ENCODE measurements around the gene FES.
"Not testable (repeated sequence)": the region's sequence is repeated elsewhere in the genome, so short reads cannot be mapped to it uniquely, and the experiment has no call there.

The FES gene

DNA sequence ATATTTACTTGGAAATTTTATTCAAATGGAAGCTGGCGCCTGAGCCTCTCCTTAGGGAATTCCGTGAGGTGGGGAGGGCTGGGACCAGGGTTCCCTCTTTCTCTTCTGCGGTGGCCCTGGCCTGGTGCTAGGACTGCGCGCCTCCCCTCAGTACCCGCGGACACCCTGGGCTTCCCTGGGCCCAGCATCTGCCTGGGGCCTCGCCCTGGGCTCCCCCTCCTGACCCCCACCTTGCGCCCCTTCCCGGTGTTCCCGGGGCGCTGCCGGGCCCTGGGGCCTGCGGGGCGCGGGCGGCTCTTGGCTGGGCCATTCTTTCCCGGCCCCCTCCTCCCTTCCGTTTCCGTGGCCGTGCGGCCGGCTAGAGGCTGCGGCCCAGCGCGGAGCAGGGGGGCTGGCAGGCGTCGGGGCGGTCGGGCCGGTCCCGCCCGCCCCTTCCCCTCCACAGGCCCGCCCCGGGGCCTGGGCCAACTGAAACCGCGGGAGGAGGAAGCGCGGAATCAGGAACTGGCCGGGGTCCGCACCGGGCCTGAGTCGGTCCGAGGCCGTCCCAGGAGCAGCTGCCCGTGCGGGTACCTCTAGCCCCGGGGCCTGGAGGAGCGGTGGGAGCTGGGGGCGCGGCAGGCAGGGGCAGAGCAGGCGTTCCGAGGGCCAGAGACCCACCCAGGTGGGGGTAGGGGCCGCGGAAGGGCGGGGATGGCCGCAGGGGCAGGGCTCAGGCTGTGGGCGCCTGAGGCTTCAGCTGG is at the start of gene FES:
TSS of gene FES (plus strand) at position 529 of the 743 bp plus-strand sequence. CDS start 542 bp downstream, outside the sequence.
- peak in 1 of 2 donors; percentile 25 for DNase-seq

DNA sequence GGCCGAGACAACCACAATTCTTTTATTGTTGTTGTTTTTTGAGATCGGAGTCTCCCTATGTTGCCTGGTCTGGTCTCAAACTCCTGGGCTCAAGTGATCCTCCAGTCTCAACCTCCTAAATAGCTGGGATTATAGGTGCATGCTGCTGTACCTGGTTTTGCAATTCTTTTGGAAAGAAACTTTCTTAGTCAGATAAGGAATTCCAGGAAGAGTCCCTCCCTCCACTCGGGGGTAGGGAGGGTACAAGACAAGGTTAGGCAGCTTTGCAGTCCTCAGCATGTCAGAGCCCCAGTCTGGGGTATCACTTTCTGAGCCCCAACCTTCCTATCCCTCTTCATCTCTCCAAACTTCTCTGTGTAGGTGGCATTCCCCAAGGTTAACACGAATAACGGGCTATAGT is 49.7 kb upstream of the FES start:
- DNase-seq, result no peak

DNA sequence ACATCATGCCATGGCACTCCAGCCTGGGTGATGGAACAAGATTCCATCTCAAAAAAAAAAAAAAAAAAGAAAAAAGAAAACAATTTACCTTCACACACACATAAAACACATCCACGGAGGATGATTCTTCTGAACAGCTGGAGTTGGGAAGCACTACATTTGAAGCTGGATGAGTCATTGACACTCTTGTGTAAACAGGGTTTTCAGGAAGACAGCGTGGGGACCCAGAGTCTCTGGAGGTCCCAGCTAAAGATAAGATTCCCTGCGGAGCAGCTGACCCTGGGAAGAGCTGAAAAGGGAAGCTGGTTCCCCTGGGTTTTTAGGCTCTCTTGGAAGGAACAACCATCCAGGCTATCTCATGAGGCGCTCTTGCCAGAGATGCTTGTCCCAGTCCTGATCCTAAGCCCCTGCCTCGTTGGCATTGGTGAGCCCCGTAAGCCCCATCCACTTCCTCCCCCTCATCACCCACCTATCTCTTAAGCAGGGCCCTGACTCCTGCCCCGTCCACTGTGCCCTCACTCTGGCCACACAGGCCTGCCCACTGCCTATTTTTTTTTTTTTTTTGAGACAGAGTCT is 47.9 kb upstream of the FES start:
- DNase-seq, result no peak

DNA sequence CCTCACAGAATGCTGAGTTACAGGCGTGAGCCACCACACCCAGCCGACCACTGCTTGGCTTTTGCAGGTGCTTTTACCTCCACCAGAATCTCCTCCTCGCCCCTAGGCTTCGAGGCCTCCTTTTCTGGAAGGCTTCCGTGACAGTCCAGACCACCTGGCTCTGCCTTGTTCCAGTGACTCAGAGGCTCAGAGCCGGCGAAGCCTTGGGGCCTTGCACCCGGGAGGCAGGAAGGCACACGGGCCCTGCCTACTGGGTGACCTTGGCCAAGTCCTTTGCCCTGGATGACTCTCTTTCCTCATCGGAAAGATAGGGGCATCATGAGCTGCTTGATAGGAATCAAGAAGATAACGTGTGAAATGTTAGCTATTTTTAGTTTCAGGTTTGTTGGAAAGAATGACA is 47.2 kb upstream of the FES start:
- DNase-seq, result no peak

DNA sequence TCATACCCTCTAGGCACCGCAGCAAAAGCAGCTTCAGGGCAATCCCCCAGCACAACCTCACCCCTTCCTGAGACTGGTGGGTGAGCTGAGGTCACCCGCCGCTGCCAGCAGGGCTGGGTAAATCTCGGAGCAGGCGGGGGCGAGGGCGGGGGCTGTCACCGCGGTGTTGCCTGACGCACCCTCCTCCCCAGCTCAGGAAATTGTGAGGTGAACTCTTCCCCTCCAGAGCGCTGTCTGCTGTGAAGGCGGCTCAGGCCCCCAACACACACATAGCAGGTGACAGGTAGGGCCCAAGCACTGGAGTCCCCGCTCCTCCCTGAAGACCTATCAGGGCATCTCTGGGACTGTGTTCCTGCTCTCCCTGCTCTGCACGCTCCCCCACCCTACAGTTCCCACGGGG is 46.2 kb upstream of the FES start:
- no peak for DNase-seq

DNA sequence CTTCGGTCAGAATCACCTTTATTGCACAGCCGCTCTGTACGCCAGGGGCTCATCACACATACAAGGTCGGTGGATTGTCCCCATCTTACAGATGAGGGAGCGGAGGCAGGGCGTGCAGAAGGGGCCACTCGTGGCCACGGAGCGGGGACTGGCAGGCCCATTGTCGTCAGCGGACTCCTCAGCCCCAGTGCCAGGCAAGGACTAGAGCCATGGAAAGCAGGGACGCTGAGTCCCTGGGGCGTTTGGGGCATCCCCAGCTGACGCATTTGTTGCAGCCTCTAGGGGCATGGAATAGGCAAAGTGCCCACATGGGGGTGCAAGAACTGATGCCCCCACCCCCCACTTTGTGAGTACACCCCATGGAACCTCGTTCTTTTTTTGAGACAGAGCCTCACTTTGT is 45.8 kb upstream of the FES start:
- no peak for DNase-seq

DNA sequence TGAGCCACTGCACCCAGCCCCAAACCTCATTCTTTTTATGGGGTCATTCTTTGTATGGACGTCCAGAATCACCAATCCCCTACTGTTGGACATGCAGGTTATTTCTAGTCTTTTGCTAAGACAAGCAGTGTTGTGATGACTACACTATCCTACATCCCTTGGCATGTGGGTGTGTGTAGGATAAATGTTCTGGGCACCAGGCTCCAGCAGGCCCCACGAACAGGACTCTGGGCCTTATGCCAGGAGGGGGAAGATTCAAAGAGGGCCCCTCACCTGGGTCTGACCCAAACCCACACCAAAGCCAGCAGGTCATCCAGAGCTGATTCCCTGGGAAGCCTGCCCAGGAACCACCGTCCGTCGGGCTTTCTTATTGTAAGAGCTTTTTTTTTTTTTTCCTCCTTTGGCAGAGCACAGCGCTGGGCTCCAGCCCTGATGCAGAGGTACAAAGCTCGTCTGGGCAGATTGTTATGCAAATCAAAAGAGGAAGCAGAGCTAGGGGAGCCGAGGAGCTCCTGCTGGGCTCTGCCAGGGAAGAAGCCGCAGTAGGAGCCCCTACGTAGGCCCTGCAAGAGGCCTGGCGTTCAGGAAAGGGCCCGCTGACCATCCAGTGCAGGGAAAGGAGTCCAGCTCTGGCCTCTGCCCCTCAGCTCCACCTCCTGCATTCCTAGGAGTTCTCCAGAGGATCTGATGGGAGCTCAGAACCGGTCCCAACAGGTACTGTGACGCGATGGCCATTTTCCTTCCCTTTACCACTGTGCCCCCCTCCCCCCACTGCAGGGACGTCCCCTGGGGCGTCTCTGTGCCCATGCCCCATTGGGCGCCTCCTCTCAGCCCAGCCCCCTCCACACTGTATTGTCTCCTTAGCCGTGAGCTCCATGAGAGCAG is 44.9 kb upstream of the FES start:
- peak in 1 of 2 donors; percentile 72 for DNase-seq

DNA sequence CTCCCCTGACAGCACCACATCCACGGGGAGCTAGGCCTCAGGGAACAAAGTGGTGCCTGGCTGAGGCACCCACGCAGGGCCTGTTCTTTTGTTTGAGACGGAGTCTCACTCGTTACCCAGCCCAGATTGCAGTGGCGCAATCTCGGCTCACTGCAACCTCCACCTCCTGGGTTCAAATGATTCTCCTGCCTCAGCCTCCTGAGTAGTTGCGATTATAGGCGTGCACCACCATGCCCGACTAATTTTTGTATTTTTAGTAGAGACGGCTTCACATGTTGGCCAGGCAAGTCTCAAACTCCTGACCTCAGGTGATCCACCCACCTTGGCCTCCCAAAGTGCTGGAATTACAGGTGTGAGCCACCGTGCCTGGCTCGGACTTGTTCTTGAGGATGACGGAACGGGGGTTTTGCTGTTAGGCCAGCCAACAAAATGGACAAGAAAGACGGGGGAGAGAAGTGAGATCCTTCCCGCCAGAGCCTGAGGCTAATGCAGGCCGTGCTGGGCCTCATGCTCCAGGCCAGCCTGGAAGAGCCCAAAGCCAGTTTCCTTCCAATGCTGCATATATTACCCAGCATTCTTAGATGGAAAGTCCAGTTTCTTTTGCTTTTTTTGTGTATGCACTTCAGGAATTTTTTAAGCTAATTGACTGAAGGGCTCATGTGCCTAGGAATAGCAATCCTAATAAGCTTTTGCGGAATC is 44.0 kb upstream of the FES start:
- DNase-seq, result no peak

DNA sequence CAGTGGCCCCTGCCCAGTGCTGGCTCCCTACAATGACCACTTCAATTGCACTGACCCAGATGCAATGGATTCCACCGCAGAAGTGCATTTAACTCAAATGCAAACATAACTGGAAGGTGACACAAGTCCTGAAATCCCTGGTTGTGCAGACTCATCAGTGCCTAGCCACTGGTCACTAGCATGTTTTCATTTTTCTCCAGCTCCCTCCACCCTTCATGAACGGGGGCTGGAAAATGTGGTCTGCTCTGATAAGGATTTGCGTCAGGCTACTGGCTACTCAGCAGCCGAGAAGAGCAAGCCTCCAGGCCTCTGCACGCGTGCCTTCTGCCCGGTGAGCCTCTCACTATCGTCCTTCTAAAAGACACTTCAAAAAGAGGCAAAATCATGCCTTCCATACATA is 43.4 kb upstream of the FES start:
- DNase-seq, result no peak

DNA sequence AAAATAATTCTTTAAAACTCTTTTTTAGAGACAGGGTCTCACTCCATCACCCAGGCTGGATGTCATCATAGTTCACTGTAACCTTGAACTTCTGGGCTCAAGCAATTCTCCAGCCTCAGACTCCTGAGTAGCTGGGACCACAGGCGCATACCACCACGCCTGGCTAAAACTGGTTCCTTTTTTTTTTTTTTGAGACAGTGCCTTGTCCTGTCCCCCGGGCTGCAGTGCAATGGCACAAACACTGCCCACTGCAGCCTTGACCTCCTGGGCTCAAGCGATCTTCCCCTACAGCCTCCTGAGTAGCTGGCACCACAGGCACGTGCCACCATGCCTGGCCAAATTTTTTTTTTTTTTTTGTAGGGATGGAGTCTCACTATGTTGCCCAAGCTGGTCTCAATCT is 39.6 kb upstream of the FES start:
- no peak for DNase-seq

DNA sequence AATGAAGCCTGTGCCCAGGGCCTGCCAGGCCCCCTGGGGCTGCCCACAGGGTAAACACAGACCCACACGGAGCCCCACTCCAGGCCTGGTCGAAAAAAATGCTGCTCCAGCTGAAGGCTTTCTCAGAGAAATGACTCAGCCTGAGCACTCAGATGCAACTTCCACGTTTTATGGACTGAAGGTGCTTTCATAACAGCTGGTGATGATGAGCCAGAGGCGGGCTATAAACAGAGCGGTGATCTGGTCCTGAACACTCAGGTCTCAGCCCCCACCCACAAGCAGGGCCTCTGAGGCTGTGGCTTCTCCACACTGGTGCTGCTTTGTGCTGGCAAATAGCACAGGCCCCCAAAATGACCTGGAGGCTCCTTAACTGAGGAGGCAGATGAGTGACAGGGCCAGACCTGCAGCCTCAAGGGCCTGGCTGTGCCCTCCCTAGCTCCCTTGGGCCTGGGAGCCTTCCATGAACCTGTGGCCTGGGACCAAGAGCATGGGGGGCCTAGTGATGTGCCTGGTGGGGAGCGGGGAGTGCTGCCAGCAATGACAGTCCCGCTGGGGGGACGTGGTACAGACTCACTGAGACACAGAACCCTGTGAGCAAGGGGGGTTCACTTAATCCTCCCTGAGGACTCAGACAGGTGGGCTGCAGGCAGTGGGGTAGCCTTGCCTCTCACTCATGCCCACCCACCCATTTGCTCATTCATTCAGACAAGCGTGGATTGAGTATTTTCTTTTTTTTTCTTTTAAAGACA is 38.9 kb upstream of the FES start:
- DNase-seq, result no peak

DNA sequence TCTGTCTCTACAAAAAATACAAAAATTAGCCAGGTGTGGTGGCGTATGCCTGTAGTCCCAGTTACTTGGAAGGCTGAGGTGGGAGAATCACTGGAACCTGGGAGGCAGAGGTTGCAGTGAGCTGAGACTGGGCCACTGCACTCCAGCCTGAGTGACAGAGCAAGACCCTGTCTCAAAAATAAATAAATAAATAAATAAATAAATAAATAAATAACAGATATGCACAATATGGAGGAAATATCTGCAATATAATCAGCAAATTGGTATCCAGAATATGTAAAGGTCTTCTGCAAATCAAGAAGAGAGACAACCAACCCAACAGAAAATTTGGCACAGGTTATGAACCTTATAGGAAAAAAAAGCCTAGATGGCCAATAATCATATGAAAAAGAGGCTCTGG is 34.9 kb upstream of the FES start:
- not testable (repeated sequence) for DNase-seq

DNA sequence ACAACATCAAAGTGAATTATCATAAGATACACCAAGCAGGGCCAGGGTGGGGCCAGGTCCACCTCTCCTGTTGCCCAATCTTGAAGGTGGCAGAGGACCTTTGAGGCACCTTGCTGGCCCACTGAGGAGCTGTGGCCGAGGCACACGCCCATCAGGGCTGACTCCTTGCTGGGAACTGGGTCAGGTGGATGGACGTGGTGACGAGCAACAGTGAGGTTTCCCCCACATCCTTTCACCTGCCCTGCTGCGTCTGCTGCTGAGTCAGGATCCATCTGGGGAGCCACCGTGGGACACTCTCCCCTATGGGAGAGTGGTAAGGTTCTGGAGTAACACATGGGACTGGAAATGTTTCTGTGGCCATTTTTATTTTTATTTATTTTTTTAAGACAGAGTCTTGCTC is 33.2 kb upstream of the FES start:
- no peak for DNase-seq

DNA sequence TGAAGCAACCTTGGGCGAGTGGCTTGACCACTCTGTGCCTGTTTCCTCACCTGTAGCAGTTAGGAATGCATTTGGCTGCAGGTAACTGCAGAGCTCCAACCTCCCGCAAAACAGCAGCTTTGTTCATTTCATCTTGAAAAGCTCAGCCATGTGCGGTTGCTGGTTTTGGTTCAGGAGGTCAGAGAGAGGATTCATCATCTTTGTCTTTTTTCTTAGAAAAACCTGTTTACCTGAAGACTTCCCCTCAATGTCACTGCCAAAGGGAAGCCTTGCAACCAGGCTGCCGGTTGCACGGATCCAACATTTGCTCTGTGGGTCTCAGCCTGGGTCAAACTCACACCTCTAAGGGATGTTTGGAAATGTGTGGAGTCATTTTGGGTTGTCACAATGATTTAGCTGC is 32.4 kb upstream of the FES start:
- no peak for DNase-seq

DNA sequence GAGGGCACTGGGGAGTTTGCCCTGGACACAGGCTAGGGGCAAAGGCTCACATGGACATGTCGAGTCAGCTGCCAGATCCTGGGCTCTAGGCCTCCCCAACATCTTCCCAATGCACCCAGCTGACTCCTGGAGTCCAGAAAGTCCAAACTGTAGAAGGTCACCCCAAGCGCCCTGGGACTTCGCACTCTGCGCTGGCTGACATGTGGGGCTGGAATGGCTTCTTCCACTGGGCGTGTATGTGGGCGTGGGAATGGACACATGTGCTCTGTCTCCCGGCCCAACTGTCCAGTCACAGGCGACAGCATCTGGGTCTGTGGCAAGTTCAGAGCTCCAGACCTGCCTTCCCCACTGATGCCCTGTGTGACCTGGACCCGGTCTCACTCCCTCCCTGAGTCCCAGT is 29.2 kb upstream of the FES start:
- no peak for DNase-seq

DNA sequence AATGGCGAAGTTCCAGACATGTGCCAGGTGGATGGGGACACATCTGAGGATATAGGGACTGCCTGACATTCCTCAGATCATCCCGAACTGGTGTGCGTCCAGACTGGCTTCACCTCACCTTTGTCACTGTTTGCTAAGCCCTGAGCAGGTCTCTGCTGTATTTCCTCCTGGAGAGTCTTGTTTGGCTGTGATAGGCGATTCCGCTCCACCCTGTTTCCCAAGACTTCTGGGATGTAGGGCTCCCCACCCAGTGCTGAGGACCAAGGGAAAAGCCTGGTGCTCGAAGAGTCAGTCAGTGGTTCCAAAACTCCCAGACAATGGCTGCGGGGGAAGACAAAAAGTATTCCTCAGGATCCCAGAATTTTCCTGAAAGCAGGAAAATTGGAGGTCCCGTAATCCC is 27.0 kb upstream of the FES start:
- no peak for DNase-seq

DNA sequence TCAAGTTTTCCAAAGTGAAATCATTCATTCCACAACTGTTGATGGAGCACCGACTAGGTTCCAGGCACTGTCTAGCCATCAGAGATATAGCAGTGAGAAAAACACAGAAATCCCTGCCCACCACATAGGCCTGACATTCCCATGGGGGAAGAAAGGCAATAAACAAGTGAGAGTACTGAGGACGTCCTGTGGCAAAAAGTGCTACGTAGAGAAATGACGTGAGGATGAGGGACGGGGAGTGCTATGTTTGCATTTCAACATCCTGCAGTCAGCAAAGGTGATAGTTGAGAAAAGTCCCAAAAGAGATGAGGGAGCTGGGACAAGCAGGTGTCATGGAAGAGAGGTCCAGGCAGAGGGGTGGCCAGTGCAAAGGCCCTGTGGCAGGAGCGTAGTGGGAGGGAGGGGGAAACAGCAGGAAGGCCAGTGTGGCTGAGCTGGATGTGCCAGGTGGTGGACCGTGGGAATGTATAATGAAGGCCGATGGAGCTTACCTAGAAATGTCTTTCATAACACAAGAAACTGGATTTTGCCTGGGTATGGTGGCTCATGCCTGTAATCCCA is 26.3 kb upstream of the FES start:
- no peak for DNase-seq

DNA sequence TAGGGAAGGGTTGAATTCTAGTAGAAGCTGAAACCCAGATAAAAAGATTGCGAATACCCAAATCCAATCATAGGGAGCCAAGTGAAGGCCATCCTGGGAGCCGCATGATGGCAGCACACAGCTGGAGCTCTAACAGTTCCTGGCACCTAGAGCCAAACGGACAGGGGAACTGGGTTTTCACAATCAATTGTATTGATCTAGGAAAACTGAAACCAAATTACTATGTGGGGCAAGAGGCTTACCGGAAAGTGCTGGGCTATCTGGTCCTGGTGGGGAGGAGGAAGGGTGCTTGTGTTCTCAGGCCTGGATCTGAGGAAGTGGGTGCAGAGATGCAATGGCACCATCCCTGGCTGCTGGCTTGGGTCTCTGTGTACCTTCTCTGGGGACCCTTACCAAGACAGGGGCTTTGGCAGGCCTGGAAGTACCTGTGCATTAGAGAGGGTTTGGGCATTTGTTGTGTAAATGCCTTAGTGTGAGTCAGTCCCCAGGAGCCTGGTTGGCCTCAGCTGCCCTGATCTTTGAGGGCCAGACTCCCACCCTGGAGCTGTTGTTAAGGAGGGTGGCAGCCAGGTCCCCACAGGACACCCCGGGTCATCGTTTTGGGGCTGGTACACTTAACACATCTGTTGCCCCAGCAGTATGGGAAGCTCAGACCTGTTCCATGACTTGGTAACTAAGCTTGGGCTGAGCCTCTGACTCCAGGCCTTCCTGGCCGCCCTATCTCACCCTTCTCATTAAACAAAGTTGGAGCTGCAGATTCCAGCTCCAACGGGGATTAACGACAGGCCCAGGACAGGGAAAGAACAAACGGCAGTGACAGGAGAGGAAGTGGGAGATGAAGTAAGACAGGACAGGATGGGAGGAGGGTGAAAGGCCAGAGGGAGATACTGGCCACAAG is 24.8 kb upstream of the FES start:
- no peak for DNase-seq

DNA sequence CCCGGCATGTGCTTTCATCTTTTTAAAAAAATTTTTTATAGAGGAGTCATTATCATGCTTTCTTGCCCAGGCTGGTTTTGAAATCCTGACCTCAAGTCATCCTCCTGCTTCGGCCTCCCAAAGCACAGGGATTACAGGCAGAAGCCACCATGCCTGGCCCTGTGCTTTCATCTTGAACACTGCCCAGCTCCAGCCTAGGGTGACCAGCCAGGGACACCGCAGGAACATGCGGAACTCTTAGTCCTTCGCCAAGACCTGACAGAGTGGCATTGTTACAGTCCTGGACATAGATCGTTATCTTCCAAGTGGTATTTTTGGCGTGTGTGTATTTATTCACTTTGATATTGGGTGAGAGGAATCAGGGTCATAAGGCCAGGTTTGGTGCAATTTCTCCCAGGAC is 23.9 kb upstream of the FES start:
- DNase-seq, result no peak

DNA sequence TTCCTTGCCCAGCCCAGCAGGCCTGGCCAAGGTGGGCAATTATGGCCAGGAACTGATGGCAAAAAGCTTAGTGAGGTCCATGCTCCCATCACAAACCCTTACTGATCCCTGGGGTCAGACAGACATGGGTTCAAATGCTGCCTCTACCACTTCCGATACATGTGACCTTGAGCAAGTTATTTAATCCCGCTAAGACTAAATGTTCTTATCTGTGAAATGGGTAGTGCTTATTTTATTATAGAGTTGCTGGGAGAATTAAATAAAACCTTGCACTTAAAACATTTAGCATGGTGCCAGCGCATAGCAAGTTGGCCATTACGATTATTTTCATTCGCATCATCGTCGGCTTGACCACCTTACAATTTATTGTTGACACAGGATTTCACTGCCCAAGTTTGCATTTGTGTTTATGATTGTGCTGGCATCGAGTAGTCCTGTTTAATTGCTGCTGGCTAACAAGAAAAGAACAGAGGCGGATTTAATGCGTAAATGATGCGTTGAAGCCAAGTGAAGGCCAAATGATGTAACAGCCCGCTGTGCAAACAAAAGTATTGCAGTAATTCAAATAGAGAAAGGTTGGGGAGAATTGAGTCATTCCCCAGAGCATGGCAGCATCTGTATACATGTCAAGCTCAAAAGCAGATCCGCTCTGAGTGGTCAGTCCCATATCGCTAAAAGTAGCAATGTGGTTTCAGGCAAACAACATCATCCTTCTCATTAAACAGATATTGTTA is 23.2 kb upstream of the FES start:
- no peak for DNase-seq

All from hippocampal formation (tissue), 2 donors.